H1 (cell line): ENCODE measurements around the gene CDHR5. TPM values are rescaled to one million over a fixed set of nuclear protein-coding genes. Genes with fewer than 3 reads are reported as not detected.

ENCODE experiments used
- CTCF ChIA-PET: fragments of 300-600 bp; sonication (Branson Sonifier 250); formaldehyde crosslinking; loops from one replicate; lab custom pipeline; 2021; ENCODE audit not compliant: partially characterized antibody; lab: Charles Lee
- POLR2A ChIA-PET: fragments of 300-600 bp; sonication (Branson Sonifier 250); formaldehyde crosslinking; loops from one replicate; lab custom pipeline; 2021; ENCODE audit warnings: inconsistent platforms; ENCODE audit not compliant: partially characterized antibody; lab: Charles Lee
- DNase-seq, 2 experiments: peaks; one replicate each; pipeline versions ENCODE4 v3.0.0 to v3.0.0-alpha.2; 2010 to 2022; ENCODE audit warnings: low spot score in 2 of 2, low read depth in 1 of 2, mixed read lengths in 1 of 2
- FAIRE-seq: peaks from 2 replicates; lab custom pipeline; 2011; peaks lifted over from hg19 to GRCh38; lab: Jason Lieb, UNC
- H2AFZ ChIP-seq: 2 replicates; pipeline ENCODE4 v1.8.1; 2012; ENCODE audit warnings: low read length, inconsistent platforms
- H2AK5ac ChIP-seq: 2 replicates; pipeline ENCODE4 v1.6.1; 2013; ENCODE audit warnings: low read depth, low read length
- H2BK120ac ChIP-seq: replicated peaks from 2 replicates; pipeline ENCODE3; 2013; ENCODE audit warnings: low read depth, low read length, inconsistent platforms
- H2BK12ac ChIP-seq: 2 replicates; pipeline ENCODE4 v1.6.1; 2013; ENCODE audit warnings: low read depth, low read length
- H2BK15ac ChIP-seq: 2 replicates; pipeline ENCODE4 v1.6.1; 2013; ENCODE audit warnings: low read length
- H2BK20ac ChIP-seq: 2 replicates; pipeline ENCODE4 v1.6.1; 2013; ENCODE audit warnings: low read length
- H2BK5ac ChIP-seq: 2 replicates; pipeline ENCODE4 v1.6.1; 2013; ENCODE audit warnings: low read depth, low read length
- H3K14ac ChIP-seq: 2 replicates; pipeline ENCODE4 v1.6.1; 2013; ENCODE audit warnings: inconsistent platforms; ENCODE audit not compliant: insufficient read length
- H3K18ac ChIP-seq: 2 replicates; pipeline ENCODE4 v1.6.1; 2013; ENCODE audit warnings: low read length; ENCODE audit errors: extremely low read depth
- H3K23ac ChIP-seq: 2 replicates; pipeline ENCODE4 v1.6.1; 2013; ENCODE audit warnings: inconsistent platforms; ENCODE audit not compliant: insufficient read length
- H3K23me2 ChIP-seq: 2 replicates; pipeline ENCODE4 v1.6.1; 2013; ENCODE audit warnings: low read depth, low read length
- H3K27ac ChIP-seq: 2 replicates; pipeline ENCODE4 v1.6.1; 2011; ENCODE audit warnings: low read depth, low read length, inconsistent platforms
- H3K27me3 ChIP-seq, 4 experiments: replicated peaks in 1 of 4; 1 replicate in 1 of 4; 2 replicates in 3 of 4; pipeline versions ENCODE4 v1.6.1 to v1.8.1; 2011 to 2013; ENCODE audit warnings: low read length in 3 of 4, mild to moderate bottlenecking in 3 of 4, inconsistent platforms in 2 of 4, mixed read lengths in 2 of 4, moderate library complexity in 1 of 4; ENCODE audit not compliant: control insufficient read depth in 3 of 4, insufficient read depth in 3 of 4; ENCODE audit errors: extremely low read depth in 1 of 4
- H3K36me3 ChIP-seq, 4 experiments: 2 replicates each; pipeline versions ENCODE4 v1.6.1 to v1.8.1; 2011 to 2013; ENCODE audit warnings: mild to moderate bottlenecking in 4 of 4, low read length in 3 of 4, moderate library complexity in 2 of 4, control low read depth in 1 of 4, inconsistent platforms in 1 of 4; ENCODE audit not compliant: insufficient read depth in 4 of 4, control insufficient read depth in 2 of 4
- H3K4ac ChIP-seq: replicated peaks from 2 replicates; pipeline ENCODE3; 2013; ENCODE audit warnings: low read length, low read depth, mixed read lengths, inconsistent platforms; ENCODE audit not compliant: insufficient read length
- H3K4me1 ChIP-seq, 4 experiments: replicated peaks in 1 of 4; 1 replicate in 1 of 4; 2 replicates in 3 of 4; pipeline versions ENCODE4 v1.6.1 to v1.8.1; 2011 to 2013; ENCODE audit warnings: low read length in 3 of 4, inconsistent platforms in 2 of 4, mixed read lengths in 1 of 4; ENCODE audit not compliant: insufficient read depth in 4 of 4, control insufficient read depth in 3 of 4
- H3K4me2 ChIP-seq, 2 experiments: 2 replicates each; pipeline versions ENCODE4 v1.6.1 to v1.8.1; 2011 to 2013; ENCODE audit warnings: low read depth in 2 of 2, low read length in 2 of 2, control low read depth in 1 of 2, inconsistent platforms in 1 of 2, mild to moderate bottlenecking in 1 of 2; ENCODE audit not compliant: insufficient read depth in 1 of 2
- H3K4me3 ChIP-seq, 4 experiments: fragments of 200-600, 300-600 bp in 1 of 4; sonication (generic), shearing (Covaris generic), sonication (Bioruptor Twin) in 1 of 4; 2 replicates each; pipeline versions ENCODE4 v1.5.1 to v1.8.1; 2011 to 2016; ENCODE audit warnings: low read length in 4 of 4, low read depth in 3 of 4, control low read depth in 2 of 4, inconsistent platforms in 2 of 4, mild to moderate bottlenecking in 2 of 4, mixed read lengths in 1 of 4, moderate library complexity in 1 of 4; ENCODE audit not compliant: insufficient read depth in 2 of 4; ENCODE audit errors: extremely low read depth in 1 of 4
- H3K56ac ChIP-seq: replicated peaks from 2 replicates; pipeline ENCODE3; 2013; ENCODE audit warnings: low read depth, mild to moderate bottlenecking, mixed read lengths, low read length, inconsistent platforms; ENCODE audit not compliant: insufficient read length
- H3K79me1 ChIP-seq: 2 replicates; pipeline ENCODE4 v1.6.1; 2013; ENCODE audit warnings: low read depth, low read length, control low read depth
- H3K79me2 ChIP-seq, 2 experiments: 2 replicates each; pipeline versions ENCODE4 v1.6.1 to v1.8.1; 2012 to 2013; ENCODE audit warnings: low read length in 2 of 2, mild to moderate bottlenecking in 2 of 2, inconsistent platforms in 1 of 2; ENCODE audit not compliant: insufficient read depth in 2 of 2, control insufficient read depth in 1 of 2
- H3K9ac ChIP-seq, 4 experiments: replicated peaks in 1 of 4; 1 replicate in 1 of 4; 2 replicates in 3 of 4; pipeline versions ENCODE4 v1.6.1 to v1.8.1; 2011 to 2013; ENCODE audit warnings: low read depth in 3 of 4, low read length in 3 of 4, control low read depth in 2 of 4, mild to moderate bottlenecking in 2 of 4, moderate library complexity in 2 of 4, inconsistent platforms in 1 of 4; ENCODE audit errors: extremely low read depth in 1 of 4
- H3K9me3 ChIP-seq, 2 experiments: 2 replicates each; pipeline versions ENCODE4 v1.6.1 to v1.8.1; 2012 to 2013; ENCODE audit warnings: mild to moderate bottlenecking in 2 of 2, moderate library complexity in 2 of 2, control low read depth in 1 of 2, inconsistent platforms in 1 of 2, low read depth in 1 of 2, low read length in 1 of 2, mixed read lengths in 1 of 2; ENCODE audit not compliant: insufficient read depth in 2 of 2
- H4K20me1 ChIP-seq, 2 experiments: replicated peaks in 1 of 2; 2 replicates each; pipeline versions ENCODE3 to v1.8.1; 2011 to 2013; ENCODE audit warnings: inconsistent platforms in 2 of 2, low read length in 2 of 2, mild to moderate bottlenecking in 1 of 2; ENCODE audit not compliant: insufficient read depth in 2 of 2, control insufficient read depth in 1 of 2
- H4K5ac ChIP-seq: 2 replicates; pipeline ENCODE4 v1.6.1; 2013; ENCODE audit warnings: low read length, low read depth, mixed read lengths, inconsistent platforms; ENCODE audit not compliant: insufficient read length
- H4K8ac ChIP-seq: 2 replicates; pipeline ENCODE4 v1.8.0; 2013; ENCODE audit warnings: mild to moderate bottlenecking, moderate library complexity, low read length, inconsistent platforms; ENCODE audit not compliant: insufficient read depth; ENCODE audit errors: extremely low read depth
- H4K91ac ChIP-seq: replicated peaks from 2 replicates; pipeline ENCODE3; 2013; ENCODE audit warnings: low read length, mixed read lengths, inconsistent platforms; ENCODE audit not compliant: insufficient read length
- GTF2F1 ChIP-seq: IDR thresholded peaks from 2 replicates; pipeline ENCODE4 v1.6.1; 2012; ENCODE audit warnings: low read depth, low read length, improper control_type of control experiment, borderline replicate concordance
- HDAC6 ChIP-seq: IDR thresholded peaks from one replicate; pipeline ENCODE4 v1.7.1; 2012; ENCODE audit warnings: low read depth, mild to moderate bottlenecking, inconsistent platforms, low read length, moderate library complexity
- RFX5 ChIP-seq: IDR thresholded peaks from 2 replicates; pipeline ENCODE4 v1.6.1; 2011; ENCODE audit warnings: low read depth, low read length, improper control_type of control experiment, borderline replicate concordance
- SP1 ChIP-seq: IDR thresholded peaks from 2 replicates; pipeline ENCODE4 v1.6.1; 2011; ENCODE audit warnings: low read depth, low read length
- WGBS, 2 experiments: shearing (Covaris generic) in 1 of 2; methylation state at CpG; one replicate each; pipeline versions ENCODE4 v1.1.6 to v1.1.7; 2013 to 2015; ENCODE audit warnings: low lambda C conversion rate in 2 of 2, mixed read lengths in 2 of 2, inconsistent platforms in 1 of 2, low coverage in 1 of 2, missing lambda C conversion rate in 1 of 2; ENCODE audit not compliant: insufficient replicate concordance in 2 of 2, insufficient coverage in 1 of 2, insufficient read length in 1 of 2; ENCODE audit errors: extremely low coverage in 1 of 2, missing lambda C conversion rate in 1 of 2; 5-methylcytosine and 5-hydroxymethylcytosine counted together
- polyA plus RNA-seq, 7 experiments: library from polyadenylated mRNA; depleted of rRNA in 3 of 7; stranded (reverse) in 5 of 7; unstranded in 2 of 7; fragments of >200 nt in 5 of 7; fragments of 200-250 nt in 2 of 7; gene quantifications; 1 replicate in 5 of 7; 2 replicates in 1 of 7; 4 replicates in 1 of 7; pipeline versions ENCODE4 v1.2.1 to v1.2.3, GENCODE V29; 2011 to 2013; ENCODE audit warnings: missing spikeins in 2 of 7, mixed read lengths in 2 of 7
- total RNA-seq: library from RNA; stranded (reverse); fragmentation: NEBNext Ultra II Directional; extraction: Animal tissue kit (Norgen Biotek cat#: 25700); gene quantifications from 2 replicates; pipeline ENCODE4 v1.2.1, GENCODE V29; 2021
- TF ChIP-seq, protein P1 (sequence below): IDR thresholded peaks from 2 replicates; pipeline ENCODE4 v1.6.1; 2012; ENCODE audit warnings: inconsistent platforms

The CDHR5 gene
- total and polyA plus RNA-seq, 2 of the 8 experiments (the other 6 are each of a cell fraction or from before 2014, with no cell fraction given): not detected

DNA sequence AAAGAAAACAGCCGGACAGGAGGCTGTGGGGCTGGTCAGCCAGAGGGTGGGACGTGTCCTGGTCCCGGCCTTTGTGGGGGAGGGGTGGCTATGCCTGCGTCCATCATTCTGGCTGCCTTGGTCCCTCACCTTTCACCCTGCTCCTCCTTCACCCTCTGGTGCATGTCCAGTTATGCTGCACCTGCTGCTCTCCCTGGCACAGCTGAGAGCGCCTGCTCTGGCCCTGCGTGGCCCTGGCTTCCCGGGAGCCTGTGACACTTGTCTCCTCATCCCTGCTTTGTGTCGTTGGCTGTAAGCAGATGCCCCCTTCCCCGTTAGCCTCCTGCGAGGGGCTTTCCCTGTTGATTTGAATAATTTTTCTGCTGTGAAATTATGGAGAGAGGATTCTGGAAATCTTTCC is 31.8 kb downstream of the CDHR5 start:
- Histone ChIP-seq H2BK20ac (no peak overlapping the region), H2BK15ac (no peak overlapping the region), H3K79me2 (no peaks in the 10 kb centered on the region; a peak in 1 of 4 replicates), H3K4ac (no peak overlapping the region), H4K91ac (no peak overlapping the region), H4K8ac (no peak overlapping the region), H3K27ac (no peak overlapping the region), H3K4me2 (no peak overlapping the region), H3K79me1 (peaks cover 6% of the 10 kb centered on the region; the same call in 1 of the 2 replicates), H3K23me2 (no peaks in the 10 kb centered on the region), H2BK120ac (no peak overlapping the region), H2BK12ac (no peak overlapping the region), H2AK5ac (no peak overlapping the region), H3K27me3 (no peaks in the 10 kb centered on the region), H3K4me3 (no peak overlapping the region), H3K36me3 (peaks cover 21 to 64% (median 48%) of the 10 kb centered on the region in 4 experiments), H4K20me1 (peaks cover 12 to 13% of the 10 kb centered on the region in 2 experiments), H3K18ac (no peak overlapping the region), H3K56ac (no peak overlapping the region), H2BK5ac (no peak overlapping the region), H3K9ac (no peak overlapping the region), H3K4me1 (no peaks in the 10 kb centered on the region), H3K9me3 (no peaks in the 10 kb centered on the region), H2AFZ (no peak overlapping the region), H3K23ac (no peak overlapping the region), H4K5ac (no peak overlapping the region), H3K14ac (no peak overlapping the region)
- POLR2A ChIA-PET: no interaction called here
- DNase-seq: no peak
- 93% methylated on average over 10 of the region's 10 CpGs; no CpG with 5 or more reads in 1 of the 2 experiments for WGBS, 2 experiments
- TF ChIP-seq SP1 (no peak), RFX5 (no peak), GTF2F1 (no peak), HDAC6 (no peak)
- TF ChIP-seq, protein P1, sequence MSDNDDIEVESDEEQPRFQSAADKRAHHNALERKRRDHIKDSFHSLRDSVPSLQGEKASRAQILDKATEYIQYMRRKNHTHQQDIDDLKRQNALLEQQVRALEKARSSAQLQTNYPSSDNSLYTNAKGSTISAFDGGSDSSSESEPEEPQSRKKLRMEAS: no peak
- CTCF ChIA-PET: no interaction called here
- FAIRE-seq: no peak
